Stomach (tissue), 4 donors: Measurements from ENCODE around the gene RUNX1.

Source experiments
- POLR2A ChIP-seq, 4 donors: fragments of 450-650 bp; IDR thresholded peaks; one replicate each; pipeline ENCODE4 v1.6.1; 2016; ENCODE audit warnings: antibody characterized with exemption in 4 of 4, control low read depth in 2 of 4, mild to moderate bottlenecking in 1 of 4, moderate library complexity in 1 of 4
- POLR2AphosphoS5 ChIP-seq, 3 donors: sonication (generic); formaldehyde crosslinking; IDR thresholded peaks; one replicate each; pipeline ENCODE4 v1.6.1; 2016; ENCODE audit warnings: antibody characterized with exemption in 3 of 3
- TF ChIP-seq, protein P1 (sequence below), 7 experiments: fragments of 450-650 bp in 4 of 7; fragments of 200-600 bp in 3 of 7; sonication (generic) in 3 of 7; IDR thresholded peaks; one replicate each; pipeline ENCODE4 v1.5.1; 2016 to 2019; ENCODE audit warnings: antibody characterized with exemption in 7 of 7, control low read depth in 2 of 7, mild to moderate bottlenecking in 1 of 7

DNA sequence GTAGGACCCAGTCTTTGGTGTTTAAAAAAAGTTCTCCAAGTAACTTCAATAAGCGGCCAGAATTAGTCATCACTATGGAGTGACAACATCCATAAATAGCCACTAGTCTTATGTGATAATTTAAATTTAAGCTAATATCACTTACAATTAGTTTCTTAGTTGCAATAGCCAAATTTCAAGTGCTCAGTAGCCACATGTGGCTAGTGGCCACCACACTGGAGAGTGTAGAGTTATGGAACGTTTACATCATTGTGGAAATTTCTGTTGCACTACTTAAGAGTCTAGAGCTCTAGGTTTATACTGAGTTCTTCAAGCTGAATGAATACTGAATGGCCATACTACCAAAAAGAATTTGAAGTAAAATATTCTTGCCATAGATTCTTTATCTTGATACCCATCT is 121.1 kb downstream of the RUNX1 start:
- TF ChIP-seq POLR2A (IDR thresholded peaks at IDR 0.05) (no peak), POLR2AphosphoS5 (IDR thresholded peaks at IDR 0.05) (no peak)
- TF ChIP-seq, protein P1, sequence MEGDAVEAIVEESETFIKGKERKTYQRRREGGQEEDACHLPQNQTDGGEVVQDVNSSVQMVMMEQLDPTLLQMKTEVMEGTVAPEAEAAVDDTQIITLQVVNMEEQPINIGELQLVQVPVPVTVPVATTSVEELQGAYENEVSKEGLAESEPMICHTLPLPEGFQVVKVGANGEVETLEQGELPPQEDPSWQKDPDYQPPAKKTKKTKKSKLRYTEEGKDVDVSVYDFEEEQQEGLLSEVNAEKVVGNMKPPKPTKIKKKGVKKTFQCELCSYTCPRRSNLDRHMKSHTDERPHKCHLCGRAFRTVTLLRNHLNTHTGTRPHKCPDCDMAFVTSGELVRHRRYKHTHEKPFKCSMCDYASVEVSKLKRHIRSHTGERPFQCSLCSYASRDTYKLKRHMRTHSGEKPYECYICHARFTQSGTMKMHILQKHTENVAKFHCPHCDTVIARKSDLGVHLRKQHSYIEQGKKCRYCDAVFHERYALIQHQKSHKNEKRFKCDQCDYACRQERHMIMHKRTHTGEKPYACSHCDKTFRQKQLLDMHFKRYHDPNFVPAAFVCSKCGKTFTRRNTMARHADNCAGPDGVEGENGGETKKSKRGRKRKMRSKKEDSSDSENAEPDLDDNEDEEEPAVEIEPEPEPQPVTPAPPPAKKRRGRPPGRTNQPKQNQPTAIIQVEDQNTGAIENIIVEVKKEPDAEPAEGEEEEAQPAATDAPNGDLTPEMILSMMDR (IDR thresholded peaks at IDR 0.05), result no peak
